Parathyroid adenoma (tissue), 2 donors: ENCODE measurements around the gene WDPCP.
"Not testable (repeated sequence)": the region's sequence is repeated elsewhere in the genome, so short reads cannot be mapped to it uniquely, and the experiment has no call there.

ENCODE experiments used
- H2AFZ ChIP-seq: fragments of 300-600 bp; sonication (generic); one replicate; pipeline ENCODE4 v1.7.0; 2017; ENCODE audit warnings: antibody characterized with exemption, mild to moderate bottlenecking
- H3K27ac ChIP-seq: fragments of 300-600 bp; sonication (generic); one replicate; pipeline ENCODE4 v1.7.0; 2017
- H3K27me3 ChIP-seq: fragments of 300-600 bp; sonication (generic); one replicate; pipeline ENCODE4 v1.7.0; 2017; ENCODE audit warnings: low read length; ENCODE audit not compliant: control insufficient read depth, insufficient read depth
- H3K36me3 ChIP-seq: fragments of 300-600 bp; sonication (generic); one replicate; pipeline ENCODE4 v1.7.0; 2017; ENCODE audit warnings: low read length; ENCODE audit not compliant: control insufficient read depth, insufficient read depth
- H3K4me1 ChIP-seq: fragments of 300-600 bp; sonication (generic); one replicate; pipeline ENCODE4 v1.7.0; 2017; ENCODE audit warnings: control low read depth
- H3K4me2 ChIP-seq: fragments of 300-600 bp; sonication (generic); one replicate; pipeline ENCODE4 v1.7.0; 2017; ENCODE audit warnings: low read length
- H3K4me3 ChIP-seq: fragments of 300-600 bp; sonication (generic); one replicate; pipeline ENCODE4 v1.7.0; 2017; ENCODE audit warnings: low read depth, low read length
- H3K79me2 ChIP-seq: fragments of 300-600 bp; sonication (generic); one replicate; pipeline ENCODE4 v1.7.0; 2017; ENCODE audit warnings: control low read depth
- H3K9ac ChIP-seq: fragments of 300-600 bp; sonication (generic); one replicate; pipeline ENCODE4 v1.7.0; 2017; ENCODE audit warnings: mild to moderate bottlenecking
- H3K9me3 ChIP-seq: fragments of 300-600 bp; sonication (generic); one replicate; pipeline ENCODE4 v1.7.0; 2017; ENCODE audit warnings: low read length; ENCODE audit not compliant: control insufficient read depth
- TF ChIP-seq, protein P1 (sequence below): fragments of 300-600 bp; sonication (generic); IDR thresholded peaks from one replicate; pipeline ENCODE4 v1.7.0; 2017; ENCODE audit warnings: antibody characterized with exemption, mild to moderate bottlenecking
- donor health status: primary hyperparathyroidism.

WDPCP gene

DNA sequence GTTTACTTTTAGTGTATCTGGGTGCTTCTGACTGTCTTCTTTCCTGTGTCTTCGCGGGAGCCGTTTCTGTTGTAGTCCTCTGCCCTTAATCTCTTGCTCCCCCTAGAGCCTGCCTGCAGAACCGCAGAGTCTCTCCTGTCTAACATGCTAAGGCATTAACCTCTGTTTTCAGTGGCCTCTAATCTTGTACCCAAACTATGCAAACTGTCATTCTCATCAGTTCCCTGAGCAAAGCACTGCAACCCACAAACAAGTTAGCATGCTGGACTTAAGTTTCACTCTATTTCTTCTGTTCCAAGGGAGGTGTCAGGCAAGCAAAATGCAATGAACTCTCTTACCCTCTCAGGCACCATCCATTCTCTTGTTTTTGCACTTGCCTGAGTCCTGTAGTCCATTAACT is 399.3 kb downstream of the WDPCP start:
- Histone ChIP-seq H3K36me3 (no peaks in the 10 kb centered on the region), H3K4me2 (no peak overlapping the region), H3K9ac (no peak overlapping the region), H3K4me1 (no peaks in the 10 kb centered on the region), H3K27me3 (no peaks in the 10 kb centered on the region), H3K27ac (no peak overlapping the region), H3K4me3 (no peak overlapping the region), H3K9me3 (no peaks in the 10 kb centered on the region), H2AFZ (no peak overlapping the region), H3K79me2 (no peaks in the 10 kb centered on the region)
- TF ChIP-seq, protein P1, sequence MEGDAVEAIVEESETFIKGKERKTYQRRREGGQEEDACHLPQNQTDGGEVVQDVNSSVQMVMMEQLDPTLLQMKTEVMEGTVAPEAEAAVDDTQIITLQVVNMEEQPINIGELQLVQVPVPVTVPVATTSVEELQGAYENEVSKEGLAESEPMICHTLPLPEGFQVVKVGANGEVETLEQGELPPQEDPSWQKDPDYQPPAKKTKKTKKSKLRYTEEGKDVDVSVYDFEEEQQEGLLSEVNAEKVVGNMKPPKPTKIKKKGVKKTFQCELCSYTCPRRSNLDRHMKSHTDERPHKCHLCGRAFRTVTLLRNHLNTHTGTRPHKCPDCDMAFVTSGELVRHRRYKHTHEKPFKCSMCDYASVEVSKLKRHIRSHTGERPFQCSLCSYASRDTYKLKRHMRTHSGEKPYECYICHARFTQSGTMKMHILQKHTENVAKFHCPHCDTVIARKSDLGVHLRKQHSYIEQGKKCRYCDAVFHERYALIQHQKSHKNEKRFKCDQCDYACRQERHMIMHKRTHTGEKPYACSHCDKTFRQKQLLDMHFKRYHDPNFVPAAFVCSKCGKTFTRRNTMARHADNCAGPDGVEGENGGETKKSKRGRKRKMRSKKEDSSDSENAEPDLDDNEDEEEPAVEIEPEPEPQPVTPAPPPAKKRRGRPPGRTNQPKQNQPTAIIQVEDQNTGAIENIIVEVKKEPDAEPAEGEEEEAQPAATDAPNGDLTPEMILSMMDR = no peak

DNA sequence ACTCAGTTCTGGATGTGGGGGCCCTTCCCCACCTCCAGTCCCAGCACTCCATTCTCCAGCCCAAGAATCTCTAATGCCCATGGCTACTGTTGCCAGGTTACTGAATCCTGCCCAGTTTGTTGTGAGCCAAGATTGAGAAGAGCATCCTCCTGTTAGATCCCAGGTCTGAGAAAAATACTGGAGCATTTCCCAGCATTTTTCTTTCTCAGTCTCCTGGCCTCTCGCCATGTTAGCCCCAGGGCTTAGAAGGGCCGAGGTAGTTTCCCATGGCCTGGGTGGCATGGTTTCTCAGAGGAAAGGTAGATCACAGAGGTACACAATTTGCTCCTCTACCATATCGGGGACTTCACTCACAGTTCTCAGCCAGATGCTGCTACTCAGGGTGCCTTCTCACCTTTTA is 401.9 kb downstream of the WDPCP start:
- H3K79me2 ChIP-seq = no peaks in the 10 kb centered on the region
- no peak overlapping the region for H3K4me3 ChIP-seq
- TF ChIP-seq, protein P1 = no peak
- H3K27me3 ChIP-seq = no peaks in the 10 kb centered on the region
- H3K9ac ChIP-seq = no peak overlapping the region
- no peak overlapping the region for H3K4me2 ChIP-seq
- H2AFZ ChIP-seq = no peak overlapping the region
- no peaks in the 10 kb centered on the region for H3K9me3 ChIP-seq
- no peaks in the 10 kb centered on the region for H3K36me3 ChIP-seq
- H3K27ac ChIP-seq = no peak overlapping the region
- no peaks in the 10 kb centered on the region for H3K4me1 ChIP-seq

DNA sequence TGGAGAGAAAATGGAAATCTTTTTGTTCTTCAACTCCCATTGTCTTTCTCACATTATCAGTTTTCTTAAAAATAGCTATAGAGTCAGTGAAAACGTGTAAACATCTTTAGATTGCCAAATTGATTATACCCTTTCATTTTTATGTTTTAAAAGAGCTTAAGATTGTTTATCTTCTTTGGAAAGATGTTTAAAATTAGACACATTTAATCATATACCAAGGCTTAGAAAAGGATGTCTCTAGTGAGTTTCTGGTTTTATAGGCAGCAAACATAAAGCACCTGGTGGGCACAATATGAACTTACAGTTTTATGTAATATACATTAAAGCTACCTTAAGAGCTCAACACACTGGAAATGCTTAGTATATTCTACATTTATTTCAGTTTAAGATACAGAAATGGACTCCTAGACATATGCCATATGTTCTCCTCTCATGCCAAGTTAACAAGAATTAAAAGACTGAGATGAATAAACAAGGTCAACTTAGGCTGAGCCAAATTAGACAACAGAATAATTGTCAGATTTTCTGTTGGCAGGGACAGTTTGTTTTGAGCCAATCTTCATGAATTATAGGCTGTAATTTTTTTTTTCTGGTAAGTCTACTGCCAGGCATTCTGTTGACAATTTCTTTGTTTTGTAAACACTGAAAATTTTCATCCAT is 425.0 kb downstream of the WDPCP start:
- no peak overlapping the region for H3K4me3 ChIP-seq
- no peaks in the 10 kb centered on the region for H3K36me3 ChIP-seq
- TF ChIP-seq, protein P1 = no peak
- no peaks in the 10 kb centered on the region for H3K4me1 ChIP-seq
- H2AFZ ChIP-seq = no peak overlapping the region
- no peak overlapping the region for H3K9ac ChIP-seq
- H3K4me2 ChIP-seq = no peak overlapping the region
- H3K27me3 ChIP-seq = no peaks in the 10 kb centered on the region
- no peak overlapping the region for H3K27ac ChIP-seq
- H3K9me3 ChIP-seq = no peaks in the 10 kb centered on the region
- no peaks in the 10 kb centered on the region for H3K79me2 ChIP-seq

DNA sequence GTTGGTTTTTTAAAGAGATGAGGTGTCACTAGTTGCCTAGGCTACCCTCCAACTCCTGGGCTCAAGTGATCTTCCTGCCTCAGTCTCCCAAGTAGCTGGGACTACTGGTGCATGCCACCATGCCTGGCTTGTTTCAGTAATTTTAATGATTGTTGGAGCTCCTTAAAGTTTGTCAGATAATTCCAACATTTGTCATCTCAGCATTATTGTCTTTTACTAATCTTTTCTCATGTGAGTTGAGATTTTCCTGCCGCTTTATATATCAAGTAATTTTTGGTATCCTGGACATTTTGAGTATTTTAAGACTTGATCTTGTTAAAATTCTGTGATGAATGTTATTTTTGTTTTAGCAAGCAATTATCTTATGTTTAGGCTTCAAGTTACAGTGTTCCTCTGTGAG is 429.0 kb downstream of the WDPCP start:
- Histone ChIP-seq H3K9me3 (no peaks in the 10 kb centered on the region), H3K27me3 (no peaks in the 10 kb centered on the region), H3K36me3 (no peaks in the 10 kb centered on the region), H3K4me2 (no peak overlapping the region), H2AFZ (no peak overlapping the region), H3K79me2 (no peaks in the 10 kb centered on the region), H3K4me3 (no peak overlapping the region), H3K27ac (no peak overlapping the region), H3K9ac (no peak overlapping the region), H3K4me1 (no peaks in the 10 kb centered on the region)
- TF ChIP-seq, protein P1 = no peak

DNA sequence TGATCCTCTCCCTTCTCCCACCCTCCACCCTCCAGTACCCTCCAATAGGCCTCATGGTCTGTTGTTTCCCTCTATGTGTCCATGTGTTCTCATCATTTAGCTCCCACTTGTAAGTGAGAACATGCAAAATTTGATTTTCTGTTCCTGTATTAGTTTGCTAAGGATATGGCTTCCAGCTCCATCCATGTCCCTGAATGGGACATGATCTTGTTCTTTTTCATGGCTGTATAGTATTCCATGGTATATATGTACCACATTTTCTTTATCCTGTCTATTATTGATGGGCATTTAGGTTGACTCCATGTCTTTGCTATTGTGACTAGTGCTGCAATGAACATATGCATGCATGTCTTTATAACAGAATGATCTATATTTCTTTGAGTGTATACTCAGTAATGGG is 451.6 kb downstream of the WDPCP start:
- not testable (repeated sequence) for H3K4me1 ChIP-seq, H3K4me2 ChIP-seq, H2AFZ ChIP-seq, H3K9ac ChIP-seq, H3K36me3 ChIP-seq, H3K27ac ChIP-seq, H3K79me2 ChIP-seq, H3K27me3 ChIP-seq, H3K4me3 ChIP-seq, H3K9me3 ChIP-seq
